ENCODE data around the gene GNS. TPM values are rescaled to one million over a fixed set of nuclear protein-coding genes. Genes with fewer than 3 reads are reported as not detected.
A peak's percentile ranks its signal among the peaks of the same experiment; 100 is the strongest.

GNS gene
- total and polyA plus RNA-seq, 2 of the 4 experiments (the other 2 are of a cell fraction) = 60.4 to 80.7 TPM

GRCh38 chr12:64781280-64782190 lies 22.3 kb upstream of the GNS start:
- peaks cover 51% of the 10 kb centered on the region for H3K27me3 ChIP-seq (ENCODE audit: control insufficient read depth, insufficient read depth, low read length)
- no peaks in the 10 kb centered on the region for H3K9me1 ChIP-seq (ENCODE audit: insufficient read depth, low read length)
- H3K9ac ChIP-seq (ENCODE audit: low read depth, low read length) = no peak overlapping the region
- CTCF ChIA-PET = no interaction called here
- no peak for TF ChIP-seq USF2 (IDR thresholded peaks at IDR 0.05; ENCODE audit: low read depth, low read length)
- in situ Hi-C loops (cut with MboI; ENCODE audit: low sequenced_read_pairs) (no loop called here), intact Hi-C loops (cut with micrococcal nuclease) (no loop called here), dilution Hi-C loops (cut with HindIII; ENCODE audit: low sequenced_read_pairs, unreplicated experiment) (no loop called here)
- peaks cover 2% of the 10 kb centered on the region; the same call in 1 of the 2 replicates for H3K4me1 ChIP-seq (ENCODE audit: control insufficient read depth, insufficient read depth, low read length)
- H4K5ac ChIP-seq (ENCODE audit: low read depth, low read length) = no peak overlapping the region
- no peak overlapping the region for H3K4ac ChIP-seq (ENCODE audit: low read depth, low read length)
- H3K14ac ChIP-seq (replicated peaks; ENCODE audit: low read depth, low read length) = no peak overlapping the region
- no peak overlapping the region for H2AK9ac ChIP-seq (replicated peaks; ENCODE audit: low read depth, low read length, poor library complexity)
- 17% methylated on average over 1 of the region's 39 CpGs; no CpG with 5 or more reads in 1 of the 2 experiments for WGBS, 2 experiments (ENCODE audit: extremely low coverage in 2 of 2, insufficient read length in 1 of 2)
- H3K18ac ChIP-seq (ENCODE audit: low read depth, low read length) = no peak overlapping the region
- no TSS peak for BruUV-seq (replicated peaks)
- no peak overlapping the region for H3K27ac ChIP-seq (ENCODE audit: insufficient read depth, low read length)
- H3K56ac ChIP-seq (ENCODE audit: extremely low read depth, insufficient read depth, low read length) = no peak overlapping the region; the same call in 1 of the 2 replicates
- no peak overlapping the region for H2BK5ac ChIP-seq (ENCODE audit: low read depth, low read length, poor library complexity, severe bottlenecking)
- no peak overlapping the region for H2BK15ac ChIP-seq (ENCODE audit: low read depth, low read length)
- H4K8ac ChIP-seq (ENCODE audit: low read depth in 2 of 2, low read length in 2 of 2) = no peak overlapping the region
- no peak overlapping the region for H2AK5ac ChIP-seq (ENCODE audit: low read depth, low read length)
- POLR2A ChIA-PET (ENCODE audit: unreplicated experiment) = no interaction called here
- no peaks in the 10 kb centered on the region for H4K20me1 ChIP-seq (ENCODE audit: insufficient read depth, low read length)
- H3K23ac ChIP-seq (ENCODE audit: low read depth, low read length) = no peak overlapping the region
- no peak for ATAC-seq (ENCODE audit: low read depth)
- no peaks in the 10 kb centered on the region for H3K36me3 ChIP-seq (ENCODE audit: control insufficient read depth, insufficient read depth, low read length)
- peak overlapping the region; percentile 37; the same call in 1 of the 2 replicates for H3K4me3 ChIP-seq (ENCODE audit: insufficient read depth, low read depth, low read length)
- H3K9me3 ChIP-seq (ENCODE audit: control insufficient read depth, insufficient read depth, low read length) = peaks cover 13% of the 10 kb centered on the region
- H3K79me1 ChIP-seq (ENCODE audit: low read depth in 1 of 2, low read length in 2 of 2) = no peaks in the 10 kb centered on the region
- H3K4me2 ChIP-seq (ENCODE audit: low read depth, low read length) = no peak overlapping the region
- DNase-seq = no peak
- H2BK120ac ChIP-seq (ENCODE audit: low read depth, low read length) = no peak overlapping the region
- H4K91ac ChIP-seq (ENCODE audit: insufficient read depth, low read depth, low read length) = no peak overlapping the region
- peak overlapping the region; percentile 79 for H2AFZ ChIP-seq (replicated peaks; ENCODE audit: low read length, poor library complexity)
- H2BK20ac ChIP-seq (ENCODE audit: low read depth, low read length) = no peak overlapping the region

Data from IMR-90 (cell line).